GM23248 (cell line): ENCODE results near the gene DNAI2.

Source experiments
- EZH2 ChIP-seq: fragments of 200-600 bp; sonication (generic); IDR thresholded peaks from 2 replicates; pipeline ENCODE4 v1.6.1; 2018; ENCODE audit warnings: antibody characterized with exemption, mild to moderate bottlenecking; ENCODE audit not compliant: insufficient read depth, poor library complexity, severe bottlenecking
- EZH2phosphoT487 ChIP-seq: fragments of 200-600 bp; sonication (generic); IDR thresholded peaks from 2 replicates; pipeline ENCODE4 v1.6.1; 2018; ENCODE audit warnings: antibody characterized with exemption, moderate library complexity, mild to moderate bottlenecking, low read depth; ENCODE audit not compliant: insufficient read depth

DNA sequence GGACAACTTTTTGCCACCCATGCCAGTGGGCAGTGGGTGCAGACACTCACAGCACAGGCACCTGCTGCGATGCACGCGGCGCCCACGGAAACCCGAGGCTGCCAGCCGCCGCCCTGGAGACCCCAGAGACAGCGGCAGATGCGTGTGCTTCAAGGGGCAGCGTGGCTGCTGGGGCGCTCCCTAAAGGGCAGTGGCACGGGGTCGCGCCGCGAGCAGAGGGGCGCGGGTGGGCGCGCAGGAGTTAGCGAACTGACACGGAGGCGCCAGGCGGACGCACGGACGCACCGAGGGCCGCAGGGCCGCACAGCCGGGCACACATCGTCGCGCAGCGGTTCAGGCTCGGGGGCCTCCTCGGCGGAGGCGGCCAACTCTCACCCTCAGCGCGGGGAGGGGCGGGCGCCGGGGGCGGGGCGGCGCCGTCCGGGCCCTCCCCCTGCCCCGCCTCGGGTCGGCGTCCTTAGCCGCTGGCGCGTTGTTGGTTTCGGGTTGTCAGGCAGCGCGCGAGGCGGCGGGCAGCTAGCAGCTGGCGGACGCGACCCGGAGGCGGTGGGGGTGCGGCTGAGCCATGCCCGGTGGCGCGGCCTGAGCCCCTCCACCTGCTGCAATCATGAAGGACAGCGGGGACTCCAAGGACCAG, 51.8 kb downstream of the DNAI2 start, which contains the start of gene KIF19:
- TF ChIP-seq EZH2phosphoT487 = 0 out of 2 replicates have a peak, but pooled peaks have one; percentile 26
- TF ChIP-seq EZH2 = no peak
